ENCODE data around the gene DDAH1. TPM values are rescaled to one million over a fixed set of nuclear protein-coding genes. Genes with fewer than 3 reads are reported as not detected.

The DDAH1 gene
- polyA plus RNA-seq, 1 donor: 115 TPM

DNA sequence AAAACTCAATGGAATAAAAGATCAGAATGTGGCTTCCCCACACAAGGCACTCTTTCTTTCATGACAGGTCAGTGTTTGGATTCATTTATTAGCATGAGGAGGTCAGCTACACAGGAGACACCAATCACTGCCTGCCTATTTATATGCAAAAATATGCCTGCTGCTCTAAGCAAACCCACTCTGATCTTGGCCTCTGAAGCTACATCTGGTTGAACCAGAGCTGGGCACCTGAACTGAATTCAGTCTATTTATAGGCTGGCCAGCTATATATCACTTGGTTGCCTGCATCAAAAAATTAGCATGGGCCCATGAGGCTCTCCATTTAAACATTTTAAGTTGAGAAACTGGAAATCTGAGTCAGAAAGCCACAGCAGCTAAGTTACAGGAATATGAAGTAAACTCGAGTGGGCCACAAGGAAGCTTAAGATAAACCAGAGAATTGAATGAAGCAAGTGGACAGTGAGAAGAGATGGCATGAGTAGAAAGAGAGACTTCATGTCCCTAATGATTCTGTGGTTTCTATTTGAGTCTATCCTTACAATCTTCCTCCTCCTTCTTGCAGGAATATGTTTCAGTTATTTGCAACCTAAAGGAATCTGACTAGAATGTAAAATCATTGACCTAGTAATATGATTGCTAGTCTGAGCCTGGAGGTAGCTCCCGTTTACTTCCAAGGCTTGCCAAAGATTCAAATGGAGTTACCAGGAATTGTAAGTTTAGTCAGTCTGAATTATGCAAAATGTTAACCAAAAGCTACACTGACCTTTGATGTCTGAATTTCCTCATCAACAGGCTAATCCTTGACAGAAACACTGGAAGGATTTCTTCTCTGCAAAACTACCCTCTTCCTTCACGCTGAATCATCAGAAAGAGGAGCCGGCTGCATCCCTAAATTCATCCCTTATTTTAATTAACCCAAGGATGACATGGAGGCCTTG lies 17.7 kb downstream of the DDAH1 start:
- Histone ChIP-seq H3K9me3 (ENCODE audit: control insufficient read depth, low read depth, low read length) (no peaks in the 10 kb centered on the region), H3K4me3 (ENCODE audit: low read length) (no peak overlapping the region), H3K4me1 (ENCODE audit: control insufficient read depth, insufficient read depth, low read length) (no peaks in the 10 kb centered on the region), H3K36me3 (ENCODE audit: control insufficient read depth, insufficient read depth, low read length) (no peaks in the 10 kb centered on the region), H3K27me3 (ENCODE audit: control insufficient read depth, insufficient read depth, low read length) (no peaks in the 10 kb centered on the region), H3K27ac (ENCODE audit: low read length) (no peak overlapping the region)
- WGBS (ENCODE audit: insufficient coverage, low lambda C conversion rate): 68% methylated on average over 2 of the region's 4 CpGs
- DNase-seq: no peak

DNA sequence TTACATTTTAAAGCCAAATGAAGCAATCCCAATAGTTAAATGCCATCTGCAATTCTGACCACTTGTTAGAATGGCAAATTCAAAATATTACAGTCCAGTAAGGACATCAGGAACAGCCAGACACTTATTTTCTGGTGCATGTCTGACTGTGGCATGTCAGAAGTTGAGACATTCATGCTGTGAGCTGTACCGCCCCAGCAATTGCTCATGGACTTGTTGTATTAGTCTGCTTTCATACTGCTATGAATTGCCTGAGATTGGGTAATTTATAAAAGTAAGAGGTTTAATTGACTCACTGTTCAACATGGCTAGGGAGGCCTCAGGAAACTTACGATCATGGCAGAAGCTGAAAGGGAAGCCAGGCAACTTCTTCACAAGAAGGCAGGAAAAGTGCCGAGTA lies 19.1 kb downstream of the DDAH1 start:
- H3K27me3 ChIP-seq (ENCODE audit: control insufficient read depth, insufficient read depth, low read length): no peaks in the 10 kb centered on the region
- no CpG with 5 or more reads among the region's 3 CpGs for WGBS (ENCODE audit: insufficient coverage, low lambda C conversion rate)

DNA sequence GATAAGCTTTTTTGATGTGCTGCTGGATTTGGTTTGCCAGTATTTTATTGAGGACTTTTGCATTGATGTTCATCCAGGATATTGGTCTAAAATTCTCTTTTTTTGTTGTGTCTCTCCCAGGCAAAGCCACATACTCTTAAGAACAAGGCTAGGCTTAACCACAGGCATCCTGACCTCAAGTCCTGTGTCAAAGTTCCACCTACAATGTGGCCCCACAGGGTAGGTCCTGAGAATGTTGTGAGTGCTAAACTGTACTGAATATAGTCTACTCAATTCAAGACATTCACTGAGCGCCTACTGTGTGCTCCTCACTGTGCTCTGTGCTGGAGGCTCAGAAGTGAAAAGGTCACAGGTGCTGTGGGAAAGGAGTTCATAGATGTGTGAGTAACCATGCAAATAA lies 20.6 kb downstream of the DDAH1 start:
- H3K9me3 ChIP-seq (ENCODE audit: control insufficient read depth, low read depth, low read length): no peaks in the 10 kb centered on the region
- no peaks in the 10 kb centered on the region for H3K36me3 ChIP-seq (ENCODE audit: control insufficient read depth, insufficient read depth, low read length)
- H3K4me3 ChIP-seq (ENCODE audit: low read length): no peak overlapping the region
- H3K27ac ChIP-seq (ENCODE audit: low read length): no peak overlapping the region
- no peak for DNase-seq
- no peaks in the 10 kb centered on the region for H3K27me3 ChIP-seq (ENCODE audit: control insufficient read depth, insufficient read depth, low read length)
- H3K4me1 ChIP-seq (ENCODE audit: control insufficient read depth, insufficient read depth, low read length): no peaks in the 10 kb centered on the region
- WGBS (ENCODE audit: insufficient coverage, low lambda C conversion rate): no CpG with 5 or more reads among the region's 1 CpG

More for the DNA sequence above, 19.1 kb downstream of the DDAH1 start:
- Histone ChIP-seq H3K9me3 (ENCODE audit: control insufficient read depth, low read depth, low read length) (no peaks in the 10 kb centered on the region), H3K27ac (ENCODE audit: low read length) (no peak overlapping the region), H3K36me3 (ENCODE audit: control insufficient read depth, insufficient read depth, low read length) (no peaks in the 10 kb centered on the region), H3K4me3 (ENCODE audit: low read length) (no peak overlapping the region), H3K4me1 (ENCODE audit: control insufficient read depth, insufficient read depth, low read length) (no peaks in the 10 kb centered on the region)
- no peak for DNase-seq

DNA sequence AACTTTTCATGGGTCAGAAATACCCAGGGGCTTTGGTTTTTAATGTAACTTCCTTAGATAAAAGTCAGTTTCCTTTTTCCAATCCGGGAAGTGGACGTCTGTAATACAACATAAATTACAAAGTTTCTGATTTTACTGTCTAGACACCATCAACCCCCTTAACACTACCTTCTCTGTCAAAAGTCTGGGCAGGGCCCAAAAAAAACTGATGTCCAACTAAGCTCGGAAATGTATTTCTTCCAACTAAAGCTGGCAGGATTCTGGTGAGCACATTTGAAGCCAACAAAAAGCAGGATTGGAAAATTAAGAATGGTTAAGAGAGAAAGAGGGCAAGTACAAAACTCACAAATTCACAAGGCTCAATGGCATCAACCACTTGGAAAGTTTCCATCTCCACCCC lies 24.3 kb downstream of the DDAH1 start:
- H3K4me3 ChIP-seq (ENCODE audit: low read length): no peak overlapping the region
- no peaks in the 10 kb centered on the region for H3K9me3 ChIP-seq (ENCODE audit: control insufficient read depth, low read depth, low read length)
- WGBS (ENCODE audit: insufficient coverage, low lambda C conversion rate): 90% methylated on average over 2 of the region's 3 CpGs
- no peaks in the 10 kb centered on the region for H3K27me3 ChIP-seq (ENCODE audit: control insufficient read depth, insufficient read depth, low read length)
- H3K4me1 ChIP-seq (ENCODE audit: control insufficient read depth, insufficient read depth, low read length): peaks cover 5% of the 10 kb centered on the region
- no peaks in the 10 kb centered on the region for H3K36me3 ChIP-seq (ENCODE audit: control insufficient read depth, insufficient read depth, low read length)
- no peak overlapping the region for H3K27ac ChIP-seq (ENCODE audit: low read length)
- no peak for DNase-seq

DNA sequence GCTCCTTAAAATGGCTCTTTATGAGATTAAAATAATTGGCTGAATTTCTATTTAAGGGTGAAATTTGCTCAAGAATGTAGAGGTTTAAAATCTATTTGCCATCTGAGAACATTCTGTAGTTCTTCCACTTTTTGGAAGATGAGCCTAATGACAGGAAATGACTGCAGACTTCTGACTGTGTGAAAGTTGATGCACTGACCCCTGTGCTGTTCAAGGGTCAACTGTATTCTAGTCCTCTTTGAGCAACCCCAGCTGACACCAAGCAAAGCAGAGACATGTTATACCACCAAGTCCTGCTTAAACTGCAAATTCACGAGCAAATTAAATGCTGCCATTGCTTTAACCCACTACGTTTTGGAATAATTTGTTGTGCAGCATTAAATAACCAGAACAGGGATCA lies 26.6 kb downstream of the DDAH1 start:
- Histone ChIP-seq H3K36me3 (ENCODE audit: control insufficient read depth, insufficient read depth, low read length) (no peaks in the 10 kb centered on the region), H3K9me3 (ENCODE audit: control insufficient read depth, low read depth, low read length) (no peaks in the 10 kb centered on the region), H3K4me3 (ENCODE audit: low read length) (no peak overlapping the region), H3K27me3 (ENCODE audit: control insufficient read depth, insufficient read depth, low read length) (no peaks in the 10 kb centered on the region), H3K27ac (ENCODE audit: low read length) (no peak overlapping the region), H3K4me1 (ENCODE audit: control insufficient read depth, insufficient read depth, low read length) (peaks cover 5% of the 10 kb centered on the region)
- no CpG with 5 or more reads among the region's 2 CpGs for WGBS (ENCODE audit: insufficient coverage, low lambda C conversion rate)
- no peak for DNase-seq

DNA sequence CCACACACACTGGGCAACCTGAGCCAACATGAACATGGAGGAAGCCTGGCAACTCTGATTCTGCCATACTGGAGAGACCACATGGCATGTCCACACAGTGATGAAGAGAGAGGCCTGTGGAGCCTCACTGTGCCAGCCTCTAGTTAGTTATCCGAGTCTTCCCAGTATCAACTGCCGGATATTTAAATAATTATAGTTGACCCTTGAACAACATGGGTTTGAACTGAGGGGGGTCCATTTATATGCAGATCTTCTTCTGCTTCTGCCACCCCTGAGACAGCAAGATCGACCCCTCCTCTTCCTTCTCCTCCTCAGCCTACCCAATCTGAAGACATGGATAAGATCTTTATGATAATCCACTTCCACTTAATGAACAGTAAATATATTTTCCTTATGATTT lies 27.8 kb downstream of the DDAH1 start:
- Histone ChIP-seq H3K9me3 (ENCODE audit: control insufficient read depth, low read depth, low read length) (no peaks in the 10 kb centered on the region), H3K27me3 (ENCODE audit: control insufficient read depth, insufficient read depth, low read length) (no peaks in the 10 kb centered on the region), H3K36me3 (ENCODE audit: control insufficient read depth, insufficient read depth, low read length) (no peaks in the 10 kb centered on the region), H3K27ac (ENCODE audit: low read length) (no peak overlapping the region), H3K4me1 (ENCODE audit: control insufficient read depth, insufficient read depth, low read length) (peaks cover 5% of the 10 kb centered on the region), H3K4me3 (ENCODE audit: low read length) (no peak overlapping the region)
- WGBS (ENCODE audit: insufficient coverage, low lambda C conversion rate): no CpG with 5 or more reads among the region's 3 CpGs
- DNase-seq: no peak

DNA sequence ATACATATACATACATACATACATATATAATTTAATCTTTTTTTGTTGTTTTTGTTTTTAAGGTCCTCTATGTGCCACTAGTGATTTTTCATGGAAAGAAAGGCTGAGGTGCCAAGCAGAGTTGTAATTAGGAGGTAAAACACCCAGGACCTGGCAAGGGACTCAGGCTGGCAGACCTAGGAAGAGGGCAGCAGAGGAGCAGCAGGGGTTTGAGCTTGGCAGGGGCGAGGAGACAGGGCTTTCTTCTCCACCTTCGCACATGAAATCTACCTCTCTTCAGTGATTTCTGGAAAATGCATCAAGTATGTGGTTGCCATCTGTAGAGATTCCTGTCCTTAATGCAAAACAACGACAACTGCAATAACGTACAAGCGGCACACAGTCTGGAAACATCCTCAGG lies 31.9 kb downstream of the DDAH1 start:
- no peak for DNase-seq
- WGBS (ENCODE audit: insufficient coverage, low lambda C conversion rate): no CpG with 5 or more reads among the region's 5 CpGs
- H3K27ac ChIP-seq (ENCODE audit: low read length): no peak overlapping the region
- no peak overlapping the region for H3K4me3 ChIP-seq (ENCODE audit: low read length)
- H3K36me3 ChIP-seq (ENCODE audit: control insufficient read depth, insufficient read depth, low read length): no peaks in the 10 kb centered on the region
- no peaks in the 10 kb centered on the region for H3K27me3 ChIP-seq (ENCODE audit: control insufficient read depth, insufficient read depth, low read length)
- no peaks in the 10 kb centered on the region for H3K9me3 ChIP-seq (ENCODE audit: control insufficient read depth, low read depth, low read length)
- H3K4me1 ChIP-seq (ENCODE audit: control insufficient read depth, insufficient read depth, low read length): no peaks in the 10 kb centered on the region

DNA sequence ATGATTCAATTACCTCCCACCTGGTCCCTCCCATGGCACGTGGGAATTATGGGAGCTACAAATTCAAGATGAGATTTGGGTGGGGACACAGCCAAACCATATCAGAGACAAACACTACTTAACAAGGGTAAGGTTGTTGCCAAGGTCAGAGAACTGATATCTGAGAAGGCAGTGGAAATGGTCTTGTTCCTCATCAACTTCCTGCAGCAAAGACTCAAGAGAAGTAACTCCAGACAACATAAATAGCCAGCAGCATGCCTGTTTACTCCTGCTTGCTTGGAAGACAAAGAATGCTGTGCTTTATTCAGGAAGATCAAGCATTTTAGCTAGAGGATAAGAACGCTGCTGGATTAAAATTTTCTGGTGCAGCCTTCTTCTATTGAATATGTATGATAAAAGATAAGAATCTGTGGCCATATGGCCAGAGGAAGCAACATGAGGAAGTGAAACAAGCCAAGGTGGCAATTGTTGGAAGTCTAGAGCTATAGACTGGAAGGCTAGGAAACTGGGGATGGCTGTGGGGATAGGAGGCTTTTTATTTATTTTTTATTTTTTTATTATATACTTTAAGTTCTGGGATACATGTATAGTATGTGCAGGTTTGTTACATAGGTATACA lies 36.4 kb downstream of the DDAH1 start:
- H3K4me3 ChIP-seq (ENCODE audit: low read length): no peak overlapping the region
- H3K27ac ChIP-seq (ENCODE audit: low read length): no peak overlapping the region
- no peak for DNase-seq
- WGBS (ENCODE audit: insufficient coverage, low lambda C conversion rate): no CpG with 5 or more reads among the region's 2 CpGs
- no peaks in the 10 kb centered on the region for H3K36me3 ChIP-seq (ENCODE audit: control insufficient read depth, insufficient read depth, low read length)
- H3K9me3 ChIP-seq (ENCODE audit: control insufficient read depth, low read depth, low read length): no peaks in the 10 kb centered on the region
- H3K4me1 ChIP-seq (ENCODE audit: control insufficient read depth, insufficient read depth, low read length): no peaks in the 10 kb centered on the region
- no peaks in the 10 kb centered on the region for H3K27me3 ChIP-seq (ENCODE audit: control insufficient read depth, insufficient read depth, low read length)

DNA sequence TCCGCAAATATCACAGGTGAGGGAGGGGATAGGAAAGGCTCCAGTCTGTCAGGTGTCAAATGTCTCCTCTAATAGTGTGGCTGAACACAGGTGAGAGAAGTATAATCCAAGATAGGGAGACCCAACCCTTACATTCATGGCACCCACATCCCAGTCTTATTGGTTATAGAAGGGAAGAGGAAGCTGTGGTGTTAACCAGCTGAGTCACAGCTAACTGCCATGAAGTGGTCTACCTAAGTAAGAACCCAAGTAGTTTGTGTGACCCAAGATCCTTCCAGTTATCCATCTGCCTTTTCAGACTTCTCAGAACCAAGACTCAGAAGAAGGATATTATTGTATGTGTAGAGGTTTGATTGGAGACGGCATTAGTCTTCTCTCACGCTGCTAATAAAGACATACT lies 37.1 kb downstream of the DDAH1 start:
- Histone ChIP-seq H3K36me3 (ENCODE audit: control insufficient read depth, insufficient read depth, low read length) (no peaks in the 10 kb centered on the region), H3K27ac (ENCODE audit: low read length) (no peak overlapping the region), H3K4me1 (ENCODE audit: control insufficient read depth, insufficient read depth, low read length) (no peaks in the 10 kb centered on the region), H3K4me3 (ENCODE audit: low read length) (no peak overlapping the region), H3K27me3 (ENCODE audit: control insufficient read depth, insufficient read depth, low read length) (no peaks in the 10 kb centered on the region), H3K9me3 (ENCODE audit: control insufficient read depth, low read depth, low read length) (no peaks in the 10 kb centered on the region)
- DNase-seq: no peak
- WGBS (ENCODE audit: insufficient coverage, low lambda C conversion rate): no CpG with 5 or more reads among the region's 3 CpGs

DNA sequence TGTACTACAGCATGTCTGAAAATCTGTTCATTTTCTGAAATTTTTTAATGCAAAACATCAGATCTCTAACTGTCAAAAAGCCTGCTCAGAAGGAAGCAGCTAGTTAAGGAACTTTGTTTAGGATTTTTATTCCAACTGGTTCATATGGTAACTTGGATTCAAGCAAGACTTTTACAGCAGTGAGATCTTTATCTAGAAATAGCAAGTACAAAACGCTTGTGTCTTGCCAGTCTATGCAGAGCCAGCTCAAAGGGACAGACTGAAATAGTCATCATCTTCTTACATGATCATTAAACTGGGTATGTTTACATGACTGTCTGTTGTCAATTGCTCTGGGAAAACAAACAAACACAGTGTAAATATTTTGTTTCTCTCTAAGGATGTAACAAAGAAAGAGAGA lies 37.6 kb downstream of the DDAH1 start:
- 0% methylated on average over 1 of the region's 1 CpG for WGBS (ENCODE audit: insufficient coverage, low lambda C conversion rate)
- no peaks in the 10 kb centered on the region for H3K9me3 ChIP-seq (ENCODE audit: control insufficient read depth, low read depth, low read length)
- H3K27ac ChIP-seq (ENCODE audit: low read length): no peak overlapping the region

More for the DNA sequence above, 37.6 kb downstream of the DDAH1 start:
- Histone ChIP-seq H3K36me3 (ENCODE audit: control insufficient read depth, insufficient read depth, low read length) (no peaks in the 10 kb centered on the region), H3K27me3 (ENCODE audit: control insufficient read depth, insufficient read depth, low read length) (no peaks in the 10 kb centered on the region), H3K4me1 (ENCODE audit: control insufficient read depth, insufficient read depth, low read length) (no peaks in the 10 kb centered on the region), H3K4me3 (ENCODE audit: low read length) (no peak overlapping the region)
- DNase-seq: no peak

All from large intestine (tissue), 3 donors.